Measurements from ENCODE around the gene TMEM39A. TPM values are rescaled to one million over a fixed set of nuclear protein-coding genes. Genes with fewer than 3 reads are reported as not detected.

The TMEM39A gene
- total and polyA plus RNA-seq, 4 donors: 4.7 to 69.2 (median 17.5) TPM

DNA sequence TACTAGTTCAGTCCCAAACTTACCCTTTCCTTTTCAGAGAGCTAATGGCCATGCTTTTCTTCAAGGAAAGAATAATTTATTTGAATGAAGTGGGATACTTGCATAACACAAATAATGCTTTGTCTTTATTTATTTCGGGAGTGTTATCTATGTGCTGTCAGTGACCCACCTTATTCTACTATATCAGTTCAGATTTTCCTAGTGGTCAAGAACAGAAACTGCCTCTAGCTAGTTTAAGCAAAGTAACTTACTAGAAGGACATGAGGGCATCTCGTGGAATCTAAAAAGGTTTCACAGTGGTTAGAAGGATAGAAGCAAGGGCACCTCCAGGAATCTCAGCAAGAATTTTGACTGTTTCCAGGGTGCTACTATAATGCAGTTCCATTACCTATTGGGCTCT is 31.2 kb upstream of the TMEM39A start (continued):
- TF ChIP-seq YY1 (IDR thresholded peaks at IDR 0.05): no peak
- TF ChIP-seq GABPA (IDR thresholded peaks at IDR 0.05 in 1 of 2, conservative IDR thresholded peaks at IDR 0.05 in 1 of 2): no peak
- TF ChIP-seq HNF4G (IDR thresholded peaks at IDR 0.05): no peak
- TF ChIP-seq, protein P1, sequence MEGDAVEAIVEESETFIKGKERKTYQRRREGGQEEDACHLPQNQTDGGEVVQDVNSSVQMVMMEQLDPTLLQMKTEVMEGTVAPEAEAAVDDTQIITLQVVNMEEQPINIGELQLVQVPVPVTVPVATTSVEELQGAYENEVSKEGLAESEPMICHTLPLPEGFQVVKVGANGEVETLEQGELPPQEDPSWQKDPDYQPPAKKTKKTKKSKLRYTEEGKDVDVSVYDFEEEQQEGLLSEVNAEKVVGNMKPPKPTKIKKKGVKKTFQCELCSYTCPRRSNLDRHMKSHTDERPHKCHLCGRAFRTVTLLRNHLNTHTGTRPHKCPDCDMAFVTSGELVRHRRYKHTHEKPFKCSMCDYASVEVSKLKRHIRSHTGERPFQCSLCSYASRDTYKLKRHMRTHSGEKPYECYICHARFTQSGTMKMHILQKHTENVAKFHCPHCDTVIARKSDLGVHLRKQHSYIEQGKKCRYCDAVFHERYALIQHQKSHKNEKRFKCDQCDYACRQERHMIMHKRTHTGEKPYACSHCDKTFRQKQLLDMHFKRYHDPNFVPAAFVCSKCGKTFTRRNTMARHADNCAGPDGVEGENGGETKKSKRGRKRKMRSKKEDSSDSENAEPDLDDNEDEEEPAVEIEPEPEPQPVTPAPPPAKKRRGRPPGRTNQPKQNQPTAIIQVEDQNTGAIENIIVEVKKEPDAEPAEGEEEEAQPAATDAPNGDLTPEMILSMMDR (IDR thresholded peaks at IDR 0.05; ENCODE audit: low read depth, low read length, missing input control): no peak

DNA sequence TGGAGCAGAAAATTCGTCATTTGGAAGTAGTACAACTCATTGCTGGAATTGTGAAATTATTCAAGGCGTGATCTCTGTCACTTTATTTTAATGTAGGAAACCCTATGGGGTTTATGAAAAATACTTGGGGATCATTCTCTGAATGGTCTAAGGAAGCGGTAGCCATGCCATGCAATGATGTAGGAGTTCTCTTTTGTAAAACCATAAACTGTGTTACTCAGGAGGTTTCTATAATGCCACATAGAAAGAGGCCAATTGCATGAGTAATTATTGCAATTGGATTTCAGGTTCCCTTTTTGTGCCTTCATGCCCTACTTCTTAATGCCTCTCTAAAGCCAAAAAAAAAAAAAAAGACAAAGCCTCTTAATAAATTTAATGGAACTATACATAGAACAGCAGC is 29.4 kb upstream of the TMEM39A start:
- H3K36me3 ChIP-seq (ENCODE audit: control insufficient read depth in 4 of 4, insufficient read depth in 3 of 4, low read depth in 1 of 4, low read length in 3 of 4): peaks cover 3 to 19% (median 9%) of the 10 kb centered on the region in 4 donors
- TF ChIP-seq HNF4G (IDR thresholded peaks at IDR 0.05) (no peak), NR2F2 (IDR thresholded peaks at IDR 0.05) (no peak), FOXA2 (IDR thresholded peaks at IDR 0.05) (no peak), GABPA (IDR thresholded peaks at IDR 0.05 in 1 of 2, conservative IDR thresholded peaks at IDR 0.05 in 1 of 2) (no peak), TAF1 (conservative IDR thresholded peaks at IDR 0.05) (no peak), FOXA1 (IDR thresholded peaks at IDR 0.05) (no peak), YY1 (IDR thresholded peaks at IDR 0.05) (no peak), JUND (IDR thresholded peaks at IDR 0.05) (no peak), RAD21 (IDR thresholded peaks at IDR 0.05) (no peak), EGR1 (IDR thresholded peaks at IDR 0.05; ENCODE audit: low read depth in 2 of 2) (no peak), HNF4A (conservative IDR thresholded peaks at IDR 0.05) (no peak), RXRA (IDR thresholded peaks at IDR 0.05) (no peak), SP1 (IDR thresholded peaks at IDR 0.05) (no peak)
- TF ChIP-seq, protein P1 (IDR thresholded peaks at IDR 0.05; ENCODE audit: low read depth, low read length, missing input control): no peak
- TF ChIP-seq, protein P2, sequence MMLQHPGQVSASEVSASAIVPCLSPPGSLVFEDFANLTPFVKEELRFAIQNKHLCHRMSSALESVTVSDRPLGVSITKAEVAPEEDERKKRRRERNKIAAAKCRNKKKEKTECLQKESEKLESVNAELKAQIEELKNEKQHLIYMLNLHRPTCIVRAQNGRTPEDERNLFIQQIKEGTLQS (IDR thresholded peaks at IDR 0.05): no peak
- TF ChIP-seq, protein P3, sequence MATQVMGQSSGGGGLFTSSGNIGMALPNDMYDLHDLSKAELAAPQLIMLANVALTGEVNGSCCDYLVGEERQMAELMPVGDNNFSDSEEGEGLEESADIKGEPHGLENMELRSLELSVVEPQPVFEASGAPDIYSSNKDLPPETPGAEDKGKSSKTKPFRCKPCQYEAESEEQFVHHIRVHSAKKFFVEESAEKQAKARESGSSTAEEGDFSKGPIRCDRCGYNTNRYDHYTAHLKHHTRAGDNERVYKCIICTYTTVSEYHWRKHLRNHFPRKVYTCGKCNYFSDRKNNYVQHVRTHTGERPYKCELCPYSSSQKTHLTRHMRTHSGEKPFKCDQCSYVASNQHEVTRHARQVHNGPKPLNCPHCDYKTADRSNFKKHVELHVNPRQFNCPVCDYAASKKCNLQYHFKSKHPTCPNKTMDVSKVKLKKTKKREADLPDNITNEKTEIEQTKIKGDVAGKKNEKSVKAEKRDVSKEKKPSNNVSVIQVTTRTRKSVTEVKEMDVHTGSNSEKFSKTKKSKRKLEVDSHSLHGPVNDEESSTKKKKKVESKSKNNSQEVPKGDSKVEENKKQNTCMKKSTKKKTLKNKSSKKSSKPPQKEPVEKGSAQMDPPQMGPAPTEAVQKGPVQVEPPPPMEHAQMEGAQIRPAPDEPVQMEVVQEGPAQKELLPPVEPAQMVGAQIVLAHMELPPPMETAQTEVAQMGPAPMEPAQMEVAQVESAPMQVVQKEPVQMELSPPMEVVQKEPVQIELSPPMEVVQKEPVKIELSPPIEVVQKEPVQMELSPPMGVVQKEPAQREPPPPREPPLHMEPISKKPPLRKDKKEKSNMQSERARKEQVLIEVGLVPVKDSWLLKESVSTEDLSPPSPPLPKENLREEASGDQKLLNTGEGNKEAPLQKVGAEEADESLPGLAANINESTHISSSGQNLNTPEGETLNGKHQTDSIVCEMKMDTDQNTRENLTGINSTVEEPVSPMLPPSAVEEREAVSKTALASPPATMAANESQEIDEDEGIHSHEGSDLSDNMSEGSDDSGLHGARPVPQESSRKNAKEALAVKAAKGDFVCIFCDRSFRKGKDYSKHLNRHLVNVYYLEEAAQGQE (IDR thresholded peaks at IDR 0.05): no peak
- TF ChIP-seq, protein P4, sequence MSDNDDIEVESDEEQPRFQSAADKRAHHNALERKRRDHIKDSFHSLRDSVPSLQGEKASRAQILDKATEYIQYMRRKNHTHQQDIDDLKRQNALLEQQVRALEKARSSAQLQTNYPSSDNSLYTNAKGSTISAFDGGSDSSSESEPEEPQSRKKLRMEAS (IDR thresholded peaks at IDR 0.05): no peak
- no peak overlapping the region for H3K9ac ChIP-seq (ENCODE audit: low read depth in 1 of 2, low read length in 2 of 2)
- H3K27ac ChIP-seq (ENCODE audit: low read depth in 1 of 2, low read length in 2 of 2): no peak overlapping the region
- WGBS: 82% methylated on average over 3 of the region's 3 CpGs
- no peak overlapping the region for H3K4me3 ChIP-seq (ENCODE audit: low read depth in 1 of 3, low read length in 3 of 3)
- no peaks in the 10 kb centered on the region for H3K27me3 ChIP-seq (ENCODE audit: control insufficient read depth in 4 of 4, insufficient read depth in 4 of 4, low read length in 3 of 4)
- no peaks in the 10 kb centered on the region for H3K9me3 ChIP-seq (ENCODE audit: control insufficient read depth in 4 of 4, low read length in 3 of 4)
- no peak for DNase-seq (ENCODE audit: low spot score)
- H3K4me1 ChIP-seq (ENCODE audit: control insufficient read depth in 4 of 4, insufficient read depth in 4 of 4, low read length in 3 of 4): peaks cover 2 to 11% (median 6%) of the 10 kb centered on the region in 4 donors

Measured in liver (tissue), 9 donors.